Rectal smooth muscle tissue (tissue), 1 donor: ENCODE results near the gene PIK3R6.

ENCODE experiments used
- H3K27ac ChIP-seq: one replicate; pipeline ENCODE4 v1.7.0; 2013; ENCODE audit warnings: low read depth, low read length, inconsistent platforms
- H3K27me3 ChIP-seq: one replicate; pipeline ENCODE4 v1.7.0; 2013; ENCODE audit warnings: low read length; ENCODE audit not compliant: control insufficient read depth, insufficient read depth
- H3K36me3 ChIP-seq: one replicate; pipeline ENCODE4 v1.7.0; 2013; ENCODE audit warnings: low read length; ENCODE audit not compliant: control insufficient read depth, insufficient read depth
- H3K4me1 ChIP-seq: one replicate; pipeline ENCODE4 v1.7.0; 2013; ENCODE audit warnings: low read length; ENCODE audit not compliant: control insufficient read depth, insufficient read depth
- H3K4me3 ChIP-seq: one replicate; pipeline ENCODE4 v1.7.0; 2013; ENCODE audit warnings: low read length
- H3K9ac ChIP-seq: one replicate; pipeline ENCODE4 v1.7.0; 2013; ENCODE audit warnings: low read length

PIK3R6 gene

GRCh38 chr17:8835631-8836364 is 31.7 kb downstream of the PIK3R6 start:
- H3K9ac ChIP-seq = no peak overlapping the region
- no peaks in the 10 kb centered on the region for H3K36me3 ChIP-seq
- no peaks in the 10 kb centered on the region for H3K27me3 ChIP-seq
- no peak overlapping the region for H3K27ac ChIP-seq
- H3K4me1 ChIP-seq = no peaks in the 10 kb centered on the region
- no peak overlapping the region for H3K4me3 ChIP-seq

- Histone ChIP-seq H3K27me3 (no peaks in the 10 kb centered on the region), H3K36me3 (no peaks in the 10 kb centered on the region), H3K4me3 (no peak overlapping the region), H3K27ac (no peak overlapping the region), H3K4me1 (no peaks in the 10 kb centered on the region), H3K9ac (no peak overlapping the region)
Measured at GRCh38 chr17:8835106-8835505, 32.4 kb downstream of the PIK3R6 start.

- H3K27ac ChIP-seq = no peak overlapping the region
- no peak overlapping the region for H3K9ac ChIP-seq
- no peak overlapping the region for H3K4me3 ChIP-seq
- peaks cover 6% of the 10 kb centered on the region for H3K27me3 ChIP-seq
- no peaks in the 10 kb centered on the region for H3K4me1 ChIP-seq
- no peaks in the 10 kb centered on the region for H3K36me3 ChIP-seq
Measured at GRCh38 chr17:8832711-8833352, 34.6 kb downstream of the PIK3R6 start.

- H3K27ac ChIP-seq = no peak overlapping the region
- peaks cover 6% of the 10 kb centered on the region for H3K27me3 ChIP-seq
- no peak overlapping the region for H3K9ac ChIP-seq
- no peaks in the 10 kb centered on the region for H3K36me3 ChIP-seq
- no peak overlapping the region for H3K4me3 ChIP-seq
- no peaks in the 10 kb centered on the region for H3K4me1 ChIP-seq
Measured at GRCh38 chr17:8831234-8831849, 36.1 kb downstream of the PIK3R6 start.

- no peaks in the 10 kb centered on the region for H3K4me1 ChIP-seq
- no peak overlapping the region for H3K9ac ChIP-seq
- H3K4me3 ChIP-seq = no peak overlapping the region
- no peak overlapping the region for H3K27ac ChIP-seq
- H3K36me3 ChIP-seq = no peaks in the 10 kb centered on the region
- peaks cover 6% of the 10 kb centered on the region for H3K27me3 ChIP-seq
Measured at GRCh38 chr17:8830141-8830540, 37.3 kb downstream of the PIK3R6 start.

GRCh38 chr17:8829036-8829941 is 38.2 kb downstream of the PIK3R6 start:
- peaks cover 6% of the 10 kb centered on the region for H3K27me3 ChIP-seq
- H3K27ac ChIP-seq = no peak overlapping the region
- H3K9ac ChIP-seq = no peak overlapping the region
- no peaks in the 10 kb centered on the region for H3K36me3 ChIP-seq
- no peak overlapping the region for H3K4me3 ChIP-seq
- no peaks in the 10 kb centered on the region for H3K4me1 ChIP-seq

GRCh38 chr17:8828517-8828875 is 39.0 kb downstream of the PIK3R6 start:
- Histone ChIP-seq H3K27me3 (peaks cover 6% of the 10 kb centered on the region), H3K9ac (no peak overlapping the region), H3K27ac (no peak overlapping the region), H3K4me1 (no peaks in the 10 kb centered on the region), H3K4me3 (no peak overlapping the region), H3K36me3 (no peaks in the 10 kb centered on the region)

GRCh38 chr17:8826808-8827435 is 40.6 kb downstream of the PIK3R6 start:
- H3K36me3 ChIP-seq = no peaks in the 10 kb centered on the region
- H3K4me1 ChIP-seq = no peaks in the 10 kb centered on the region
- no peak overlapping the region for H3K9ac ChIP-seq
- H3K27ac ChIP-seq = no peak overlapping the region
- H3K27me3 ChIP-seq = peaks cover 6% of the 10 kb centered on the region
- no peak overlapping the region for H3K4me3 ChIP-seq

- Histone ChIP-seq H3K4me1 (no peaks in the 10 kb centered on the region), H3K27me3 (peaks cover 6% of the 10 kb centered on the region), H3K27ac (no peak overlapping the region), H3K36me3 (no peaks in the 10 kb centered on the region), H3K4me3 (no peak overlapping the region), H3K9ac (no peak overlapping the region)
Measured at GRCh38 chr17:8825802-8826201, 41.7 kb downstream of the PIK3R6 start.

GRCh38 chr17:8823279-8823678 is 44.2 kb downstream of the PIK3R6 start:
- Histone ChIP-seq H3K27me3 (peaks cover 3% of the 10 kb centered on the region), H3K4me3 (no peak overlapping the region), H3K9ac (no peak overlapping the region), H3K27ac (no peak overlapping the region), H3K36me3 (no peaks in the 10 kb centered on the region), H3K4me1 (no peaks in the 10 kb centered on the region)

- no peak overlapping the region for H3K9ac ChIP-seq
- H3K36me3 ChIP-seq = no peaks in the 10 kb centered on the region
- no peak overlapping the region for H3K4me3 ChIP-seq
- no peaks in the 10 kb centered on the region for H3K27me3 ChIP-seq
- H3K27ac ChIP-seq = no peak overlapping the region
- H3K4me1 ChIP-seq = no peaks in the 10 kb centered on the region
Measured at GRCh38 chr17:8822401-8823035, 45.0 kb downstream of the PIK3R6 start.
